ENCODE measurements around the gene LYRM4. TPM values are rescaled to one million over a fixed set of nuclear protein-coding genes. Genes with fewer than 3 reads are reported as not detected.

Gene LYRM4
- total RNA-seq, 2 experiments from 2014 or later = 24.8 to 28.1 TPM

DNA sequence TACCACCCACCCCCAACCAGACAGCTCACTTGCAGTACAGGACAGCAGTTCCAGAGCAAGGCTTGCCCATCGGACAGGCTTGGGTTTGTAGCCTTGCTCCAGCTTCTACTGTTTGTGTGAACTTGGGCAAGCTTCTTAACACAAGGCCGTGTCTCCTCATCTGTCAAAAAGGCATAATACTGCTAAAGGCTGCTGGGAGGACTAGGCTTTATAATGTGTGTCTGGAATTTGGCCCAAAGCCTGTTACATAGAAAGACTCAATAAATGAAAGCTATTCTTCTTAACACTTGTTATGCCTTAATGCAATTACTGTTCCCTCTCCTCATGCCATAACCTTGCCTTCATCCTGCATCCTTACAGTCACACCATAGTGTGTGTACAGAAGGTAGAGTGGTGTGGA, 43.4 kb downstream of the LYRM4 start:
- Mint-ChIP-seq H3K27me3 (no peaks in the 10 kb centered on the region), H3K9me3 (no peaks in the 10 kb centered on the region), H3K4me3 (no peak overlapping the region), H3K4me1 (ENCODE audit: low read depth) (peaks cover 4% of the 10 kb centered on the region), H3K36me3 (ENCODE audit: low read depth) (peaks cover 29% of the 10 kb centered on the region), H3K27ac (no peak overlapping the region)
- H3K9me3 ChIP-seq (ENCODE audit: control insufficient read depth in 1 of 2, insufficient read depth in 1 of 2, low read length in 2 of 2) = no peaks in the 10 kb centered on the region
- ATAC-seq (ENCODE audit: poor library complexity) (no peak), DNase-seq (no peak)
- H3K27me3 ChIP-seq (ENCODE audit: control insufficient read depth in 1 of 2, insufficient read depth in 2 of 2, low read length in 2 of 2) = no peaks in the 10 kb centered on the region
- CTCF ChIA-PET = no interaction called here
- TF ChIP-seq, protein P1, sequence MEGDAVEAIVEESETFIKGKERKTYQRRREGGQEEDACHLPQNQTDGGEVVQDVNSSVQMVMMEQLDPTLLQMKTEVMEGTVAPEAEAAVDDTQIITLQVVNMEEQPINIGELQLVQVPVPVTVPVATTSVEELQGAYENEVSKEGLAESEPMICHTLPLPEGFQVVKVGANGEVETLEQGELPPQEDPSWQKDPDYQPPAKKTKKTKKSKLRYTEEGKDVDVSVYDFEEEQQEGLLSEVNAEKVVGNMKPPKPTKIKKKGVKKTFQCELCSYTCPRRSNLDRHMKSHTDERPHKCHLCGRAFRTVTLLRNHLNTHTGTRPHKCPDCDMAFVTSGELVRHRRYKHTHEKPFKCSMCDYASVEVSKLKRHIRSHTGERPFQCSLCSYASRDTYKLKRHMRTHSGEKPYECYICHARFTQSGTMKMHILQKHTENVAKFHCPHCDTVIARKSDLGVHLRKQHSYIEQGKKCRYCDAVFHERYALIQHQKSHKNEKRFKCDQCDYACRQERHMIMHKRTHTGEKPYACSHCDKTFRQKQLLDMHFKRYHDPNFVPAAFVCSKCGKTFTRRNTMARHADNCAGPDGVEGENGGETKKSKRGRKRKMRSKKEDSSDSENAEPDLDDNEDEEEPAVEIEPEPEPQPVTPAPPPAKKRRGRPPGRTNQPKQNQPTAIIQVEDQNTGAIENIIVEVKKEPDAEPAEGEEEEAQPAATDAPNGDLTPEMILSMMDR (IDR thresholded peaks at IDR 0.05) = no peak
- no peak overlapping the region for H3K27ac ChIP-seq (ENCODE audit: low read depth in 1 of 2, low read length in 2 of 2)
- no peaks in the 10 kb centered on the region for H3K4me1 ChIP-seq (ENCODE audit: insufficient read depth, low read length)
- no peak overlapping the region for H3K4me3 ChIP-seq (ENCODE audit: low read length)
- POLR2A ChIA-PET = no interaction called here
- H3K36me3 ChIP-seq (ENCODE audit: insufficient read depth, low read length) = peaks cover 4% of the 10 kb centered on the region
- intact Hi-C loops (cut with DNase I, micrococcal nuclease) = no loop called here

DNA sequence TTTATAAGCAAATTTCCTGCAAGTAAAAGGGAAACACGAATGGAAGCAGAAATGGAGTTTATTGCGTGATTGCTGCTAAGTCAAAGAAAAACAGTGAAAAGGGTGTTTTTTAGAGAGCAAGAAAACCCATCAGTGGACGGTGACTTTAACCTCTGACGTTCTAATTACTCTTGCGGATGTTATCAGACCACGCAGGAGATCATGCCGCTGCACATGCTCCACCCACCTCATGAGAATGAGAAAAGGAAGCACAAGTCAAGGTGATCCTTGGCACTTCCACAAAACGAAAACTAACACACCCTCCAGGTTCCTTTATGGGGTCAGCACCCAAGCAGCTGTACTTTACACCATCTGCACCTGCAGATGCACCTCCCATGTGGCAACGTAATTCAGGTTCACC, 45.0 kb downstream of the LYRM4 start:
- no peaks in the 10 kb centered on the region for H3K27me3 Mint-ChIP-seq
- DNase-seq (no peak), ATAC-seq (ENCODE audit: poor library complexity) (no peak)
- POLR2A ChIA-PET = no interaction called here
- no peak overlapping the region for H3K27ac ChIP-seq (ENCODE audit: low read depth in 1 of 2, low read length in 2 of 2)
- H3K36me3 Mint-ChIP-seq (ENCODE audit: low read depth) = peaks cover 39% of the 10 kb centered on the region
- H3K9me3 ChIP-seq (ENCODE audit: control insufficient read depth in 1 of 2, insufficient read depth in 1 of 2, low read length in 2 of 2) = no peaks in the 10 kb centered on the region
- H3K4me1 Mint-ChIP-seq (ENCODE audit: low read depth) = peaks cover 9% of the 10 kb centered on the region
- no peaks in the 10 kb centered on the region for H3K4me1 ChIP-seq (ENCODE audit: insufficient read depth, low read length)
- no peak overlapping the region for H3K4me3 ChIP-seq (ENCODE audit: low read length)
- H3K36me3 ChIP-seq (ENCODE audit: insufficient read depth, low read length) = peaks cover 4% of the 10 kb centered on the region
- CTCF ChIA-PET = no interaction called here
- intact Hi-C loops (cut with DNase I, micrococcal nuclease) = loop anchor here in 1 of 2 experiments (2.0 kb wide), 1 partner anchor 71 kb away; no protein-coding TSS in a partner anchor
- no peak overlapping the region for H3K4me3 Mint-ChIP-seq
- H3K27me3 ChIP-seq (ENCODE audit: control insufficient read depth in 1 of 2, insufficient read depth in 2 of 2, low read length in 2 of 2) = no peaks in the 10 kb centered on the region
- H3K9me3 Mint-ChIP-seq = no peaks in the 10 kb centered on the region
- TF ChIP-seq, protein P1 (IDR thresholded peaks at IDR 0.05) = no peak
- H3K27ac Mint-ChIP-seq = no peak overlapping the region

DNA sequence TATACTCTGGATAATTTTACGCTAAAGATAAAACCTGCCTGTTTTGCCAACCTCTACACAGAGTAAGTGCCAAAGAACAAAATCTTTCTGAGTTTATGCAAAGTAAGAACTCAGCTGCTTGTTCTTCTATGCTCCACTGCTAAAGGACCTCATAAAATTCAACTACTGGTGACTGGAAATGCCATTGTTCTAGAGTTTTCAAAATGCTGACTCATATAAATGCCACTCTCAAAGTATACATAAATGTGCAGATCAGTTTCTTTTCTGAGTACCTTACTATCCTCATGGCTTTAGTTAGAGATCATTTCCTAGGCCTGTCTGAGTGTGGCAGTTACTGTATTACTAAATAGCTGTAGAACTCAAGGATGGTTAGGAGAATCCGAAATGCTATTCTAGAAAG, 45.6 kb downstream of the LYRM4 start:
- CTCF ChIA-PET = no interaction called here
- DNase-seq (no peak), ATAC-seq (ENCODE audit: poor library complexity) (no peak)
- no peaks in the 10 kb centered on the region for H3K27me3 Mint-ChIP-seq
- TF ChIP-seq, protein P1 (IDR thresholded peaks at IDR 0.05) = no peak
- H3K27ac Mint-ChIP-seq = no peak overlapping the region
- no peaks in the 10 kb centered on the region for H3K4me1 ChIP-seq (ENCODE audit: insufficient read depth, low read length)
- intact Hi-C loops (cut with DNase I, micrococcal nuclease) = loop anchor here in 1 of 2 experiments (2.0 kb wide), 1 partner anchor 70 kb away; no protein-coding TSS in a partner anchor
- H3K27me3 ChIP-seq (ENCODE audit: control insufficient read depth in 1 of 2, insufficient read depth in 2 of 2, low read length in 2 of 2) = no peaks in the 10 kb centered on the region
- H3K36me3 Mint-ChIP-seq (ENCODE audit: low read depth) = peaks cover 39% of the 10 kb centered on the region
- peaks cover 9% of the 10 kb centered on the region for H3K4me1 Mint-ChIP-seq (ENCODE audit: low read depth)
- H3K27ac ChIP-seq (ENCODE audit: low read depth in 1 of 2, low read length in 2 of 2) = no peak overlapping the region
- H3K9me3 ChIP-seq (ENCODE audit: control insufficient read depth in 1 of 2, insufficient read depth in 1 of 2, low read length in 2 of 2) = no peaks in the 10 kb centered on the region
- H3K36me3 ChIP-seq (ENCODE audit: insufficient read depth, low read length) = peaks cover 4% of the 10 kb centered on the region
- POLR2A ChIA-PET = no interaction called here
- no peaks in the 10 kb centered on the region for H3K9me3 Mint-ChIP-seq
- no peak overlapping the region for H3K4me3 ChIP-seq (ENCODE audit: low read length)
- H3K4me3 Mint-ChIP-seq = no peak overlapping the region

Measured in CD4-positive, alpha-beta T cell (primary cell).